Lung microvascular endothelial cell (primary cell): ENCODE results near the gene GGCX. TPM values are rescaled to one million over a fixed set of nuclear protein-coding genes. Genes with fewer than 3 reads are reported as not detected.
"Not testable (repeated sequence)": the region's sequence is repeated elsewhere in the genome, so short reads cannot be mapped to it uniquely, and the experiment has no call there.

Source experiments
- DNase-seq, 2 donors: peaks; one replicate each; pipeline versions ENCODE4 v3.0.0 to v3.0.0-alpha.2; 2010; ENCODE audit warnings: low read depth in 2 of 2
- total RNA-seq: library from RNA; depleted of rRNA; stranded (reverse); fragments of >200 nt; gene quantifications from 2 replicates; pipeline ENCODE4 v1.2.1, GENCODE V29; 2014

Gene GGCX
- total RNA-seq, 1 donor from 2014 or later = 31.9 TPM

DNA sequence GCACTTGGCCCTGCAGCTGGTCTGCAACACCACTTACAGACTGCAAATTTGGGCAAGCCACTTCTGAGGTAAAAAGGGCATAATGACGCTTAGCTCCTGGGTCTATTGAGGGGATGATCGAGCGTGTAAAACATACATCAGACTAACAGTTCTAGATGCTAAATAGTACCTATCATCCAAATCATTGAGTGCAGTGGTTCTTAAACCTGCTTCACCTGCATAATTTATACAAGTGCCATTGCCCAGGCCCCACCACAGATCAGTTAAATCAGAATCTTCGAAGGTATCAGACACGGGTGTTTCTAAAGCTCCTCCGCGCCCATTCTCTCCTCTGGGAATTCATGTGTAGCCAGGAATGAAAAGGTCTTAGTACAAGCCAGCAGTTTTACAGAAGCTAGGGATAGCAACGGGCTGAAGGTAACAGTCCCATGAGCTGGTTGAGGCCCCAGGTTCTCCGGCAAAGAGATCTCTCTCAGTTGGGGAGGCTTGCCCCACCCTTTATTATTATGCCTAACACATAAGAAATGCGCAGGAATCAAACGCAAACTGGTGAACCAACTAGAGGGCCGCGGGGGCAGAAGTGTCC lies 33.5 kb upstream of the GGCX start:
- no peak for DNase-seq

DNA sequence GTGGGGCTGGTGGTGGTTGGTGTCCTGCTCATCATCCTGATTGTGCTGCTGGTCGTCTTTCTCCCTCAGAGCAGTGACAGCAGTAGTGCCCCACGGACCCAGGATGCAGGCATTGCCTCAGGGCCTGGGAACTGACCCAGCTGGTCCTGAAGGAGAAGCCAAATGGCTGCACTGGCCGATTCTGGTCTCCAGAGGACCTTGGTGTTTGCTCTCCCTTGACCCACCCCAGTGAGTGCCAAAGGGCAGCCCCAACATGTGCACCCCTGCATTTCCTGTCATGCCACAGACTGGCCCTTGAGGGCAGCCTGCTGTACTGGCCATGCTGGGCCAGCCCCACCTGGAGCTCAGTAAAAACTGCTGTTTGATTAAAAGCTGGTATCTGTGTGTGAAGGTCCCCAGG lies 31.7 kb upstream of the GGCX start:
- no peak for DNase-seq

DNA sequence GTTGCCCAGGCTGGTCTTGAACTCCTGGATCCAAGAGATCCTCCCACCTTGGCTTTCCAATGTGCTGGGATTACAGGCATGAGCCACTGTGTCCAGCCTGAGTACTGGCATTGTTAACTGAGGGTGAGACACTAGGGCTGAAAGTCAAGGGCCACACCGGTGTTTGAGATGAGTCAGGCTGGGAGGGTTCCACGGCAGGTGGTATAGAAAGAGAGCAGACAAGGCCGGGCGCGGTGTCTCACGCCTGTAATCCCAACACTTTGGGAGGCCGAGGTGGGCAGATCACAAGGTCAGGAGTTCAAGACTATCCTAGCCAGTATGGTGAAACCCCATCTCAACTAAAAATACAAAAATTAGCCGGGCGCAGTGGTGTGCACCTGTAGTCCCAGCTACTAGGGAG lies 31.0 kb upstream of the GGCX start:
- not testable (repeated sequence) for DNase-seq

DNA sequence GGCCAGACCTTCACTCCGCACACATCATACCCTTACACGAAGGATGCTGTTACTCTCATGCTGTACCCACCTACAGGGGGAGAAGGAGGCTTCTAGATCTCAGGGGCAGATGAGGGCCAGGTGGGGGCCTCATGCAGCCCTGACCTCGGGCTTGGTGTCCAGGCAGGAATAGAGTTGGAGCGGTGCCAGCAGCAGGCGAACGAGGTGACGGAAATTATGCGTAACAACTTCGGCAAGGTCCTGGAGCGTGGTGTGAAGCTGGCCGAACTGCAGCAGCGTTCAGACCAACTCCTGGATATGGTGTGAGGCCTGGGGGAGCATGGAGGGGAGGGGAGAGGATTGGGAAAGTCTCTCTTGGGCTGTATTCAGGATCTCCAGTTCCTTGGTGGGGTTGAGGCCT lies 30.3 kb upstream of the GGCX start:
- peak; percentile 41 to 73 for DNase-seq

DNA sequence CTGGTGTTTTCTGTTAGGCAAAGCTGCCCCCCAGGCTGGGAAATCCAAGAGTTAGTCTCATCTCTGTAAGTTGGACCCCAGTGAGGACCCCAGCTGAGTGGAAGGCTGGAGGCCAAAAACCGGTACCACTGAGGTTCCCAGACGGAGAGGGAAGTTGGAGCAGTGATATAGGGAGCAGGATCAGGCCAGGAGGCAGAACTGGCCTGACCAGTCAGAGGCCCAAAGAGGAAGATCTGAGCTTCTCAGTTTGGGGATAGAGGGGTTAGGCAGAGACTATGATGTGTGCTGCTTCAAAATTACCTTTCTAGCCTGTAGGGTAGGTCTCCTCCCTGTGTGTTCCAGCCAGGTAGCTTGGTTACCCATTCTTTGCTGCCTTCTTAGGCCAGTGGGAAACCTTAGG lies 29.7 kb upstream of the GGCX start:
- DNase-seq = no peak

DNA sequence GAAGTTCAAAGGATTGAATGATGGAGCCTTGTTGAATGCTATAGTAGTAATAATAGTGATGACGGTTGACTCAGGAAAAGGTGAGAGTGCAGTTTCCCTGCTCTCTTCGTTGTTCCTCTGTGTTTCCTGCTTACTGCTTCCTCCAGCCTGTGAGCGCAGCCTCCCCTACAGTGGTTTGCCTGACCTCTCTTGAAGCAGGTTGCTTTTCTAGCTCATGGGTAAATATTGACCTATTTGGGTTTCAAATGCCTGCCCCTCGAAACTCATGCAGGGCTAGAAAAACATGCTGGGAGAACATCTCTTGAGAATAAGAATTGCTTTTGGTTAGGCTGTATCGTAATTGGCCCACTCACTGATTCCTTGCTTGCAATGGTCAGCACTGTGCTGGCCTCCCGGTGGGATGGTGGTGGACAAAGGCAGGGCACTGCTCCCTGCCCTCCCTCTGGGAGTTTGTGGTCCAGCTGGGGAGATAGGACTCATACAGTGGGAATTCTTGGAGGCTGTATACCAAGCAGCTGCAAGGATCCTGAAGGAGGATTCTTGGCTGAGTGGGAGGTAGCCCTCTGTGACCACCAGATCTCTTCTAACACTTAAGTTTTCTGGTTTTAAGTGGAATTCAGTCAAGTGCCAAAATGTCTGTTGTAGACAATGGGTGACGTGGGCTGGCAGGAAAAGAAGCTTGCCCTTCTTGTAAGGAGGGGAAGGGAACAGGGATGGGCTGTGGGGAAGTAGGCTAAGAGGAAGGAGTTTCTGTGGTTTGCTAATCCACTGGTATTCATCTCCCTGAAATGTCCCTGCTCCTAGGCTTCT lies 28.9 kb upstream of the GGCX start:
- DNase-seq = peak; percentile 88 to 90

DNA sequence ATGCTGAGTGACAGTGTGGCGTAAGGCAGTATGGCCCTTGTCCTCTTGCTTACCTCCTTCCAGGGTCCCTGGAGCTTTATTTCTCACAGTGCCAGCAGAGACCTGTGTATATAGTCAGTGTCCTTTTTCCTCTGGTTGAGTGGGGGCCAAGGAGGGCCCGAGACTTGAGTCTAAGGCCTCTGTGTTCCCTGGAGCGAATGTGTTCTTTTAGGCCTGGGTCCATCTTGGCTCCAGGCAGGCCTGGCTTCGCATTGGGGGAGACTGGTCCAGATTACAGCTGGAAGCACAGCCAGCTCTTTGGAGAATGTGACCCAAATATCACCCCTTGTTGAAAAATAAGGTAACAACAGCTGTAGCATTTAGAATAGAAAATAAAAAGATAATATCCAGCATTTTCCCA lies 27.9 kb upstream of the GGCX start:
- DNase-seq = no peak

DNA sequence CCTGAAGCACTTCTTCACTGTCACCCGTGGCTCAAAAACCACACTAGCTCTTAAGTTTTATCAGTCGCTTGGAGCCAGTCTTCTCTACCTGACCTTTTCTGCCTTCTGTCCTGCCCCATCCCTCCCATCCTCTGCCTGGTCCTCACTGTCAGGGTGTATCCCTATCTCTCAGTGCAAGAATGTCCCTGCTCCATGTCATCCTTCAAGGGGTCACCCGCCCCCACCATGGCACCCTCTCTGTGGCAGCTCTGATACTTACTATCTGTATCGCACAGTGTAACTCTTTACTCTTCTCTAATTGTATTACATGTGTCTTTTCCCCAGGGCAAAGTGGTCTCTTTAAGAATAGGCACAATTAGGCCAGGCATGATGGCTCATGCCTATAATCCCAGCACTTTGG lies 27.4 kb upstream of the GGCX start:
- no peak for DNase-seq

DNA sequence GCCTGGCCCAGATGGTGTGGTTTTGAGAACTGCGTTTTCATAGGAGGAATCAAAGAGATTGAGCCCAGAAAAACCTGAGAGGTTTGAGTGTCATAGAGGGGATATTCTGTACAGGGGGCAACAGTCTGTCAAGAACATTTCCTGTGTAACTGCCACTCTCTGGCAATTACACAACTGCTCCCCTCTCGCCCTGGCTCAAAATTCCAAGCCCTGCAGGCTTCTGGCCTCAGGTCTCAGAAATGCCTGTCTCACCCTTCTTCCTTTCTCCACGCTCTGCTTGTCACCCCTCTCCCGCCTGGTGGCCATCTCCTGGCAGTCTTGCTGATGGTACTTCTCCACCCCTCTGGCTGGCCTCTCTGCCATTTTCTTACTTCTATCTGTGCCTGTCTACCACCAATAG lies 26.9 kb upstream of the GGCX start:
- DNase-seq = no peak

DNA sequence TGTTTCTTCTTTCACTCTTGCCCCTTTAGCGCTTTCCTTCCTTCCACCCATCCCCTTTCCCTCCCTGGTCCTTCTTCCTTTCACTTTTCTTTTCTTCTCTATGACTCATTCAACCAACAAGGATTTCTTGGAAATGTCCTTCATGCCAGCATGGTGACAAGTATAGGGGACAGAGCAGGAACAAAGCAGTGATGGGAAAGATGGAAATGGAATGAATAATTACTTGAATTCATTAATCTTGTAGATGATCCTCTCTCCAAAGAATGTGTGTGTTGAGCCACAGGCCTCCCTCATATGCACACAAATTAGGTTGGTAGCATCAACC lies 24.4 kb upstream of the GGCX start:
- peak in 1 of 2 donors; percentile 46 for DNase-seq

DNA sequence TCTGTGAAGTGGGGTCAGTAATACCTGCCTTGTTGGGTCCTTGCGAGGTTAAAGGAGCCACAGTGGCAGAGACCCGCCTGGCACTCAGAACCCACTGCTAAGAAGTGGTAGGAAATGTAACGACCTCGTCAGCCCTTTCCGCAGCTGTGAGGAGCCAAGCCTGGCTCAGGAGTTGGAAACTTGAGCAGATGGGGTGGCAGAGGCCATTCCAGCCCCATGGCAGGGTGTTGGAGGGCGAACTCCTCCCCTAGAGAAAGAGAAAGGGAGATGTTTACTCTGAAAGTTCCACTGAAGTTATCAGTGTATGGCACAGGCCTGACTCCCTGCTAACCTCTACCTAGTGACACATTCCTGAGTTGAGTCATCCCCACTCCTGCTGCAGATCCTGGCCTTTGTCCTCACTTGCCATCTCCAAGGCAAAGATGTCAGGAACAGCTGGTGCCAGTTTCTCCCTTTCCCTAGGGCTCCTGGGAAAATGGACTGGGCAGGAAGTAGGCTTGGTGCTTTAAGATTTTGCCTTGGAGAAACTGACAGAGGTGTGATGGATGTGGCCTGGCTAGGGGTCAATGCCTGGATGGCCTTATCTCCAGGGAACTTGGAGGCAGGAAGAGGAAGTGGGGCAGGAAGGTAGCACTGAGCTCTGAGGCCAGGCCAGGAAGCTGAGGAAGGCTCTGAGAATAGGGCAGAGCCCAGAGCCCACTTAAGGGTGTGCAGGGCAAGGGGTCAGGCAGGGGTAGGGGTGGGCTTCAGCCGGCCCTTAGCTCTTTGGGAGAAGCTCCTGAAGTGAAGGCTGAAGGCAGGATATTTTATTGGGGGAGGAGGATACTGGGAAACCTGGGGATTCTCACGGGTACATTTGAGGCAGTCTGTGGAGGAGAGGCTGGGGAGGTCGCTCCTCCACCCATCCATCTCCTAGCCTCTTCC lies 23.8 kb upstream of the GGCX start:
- peak; percentile 73 to 81 for DNase-seq

DNA sequence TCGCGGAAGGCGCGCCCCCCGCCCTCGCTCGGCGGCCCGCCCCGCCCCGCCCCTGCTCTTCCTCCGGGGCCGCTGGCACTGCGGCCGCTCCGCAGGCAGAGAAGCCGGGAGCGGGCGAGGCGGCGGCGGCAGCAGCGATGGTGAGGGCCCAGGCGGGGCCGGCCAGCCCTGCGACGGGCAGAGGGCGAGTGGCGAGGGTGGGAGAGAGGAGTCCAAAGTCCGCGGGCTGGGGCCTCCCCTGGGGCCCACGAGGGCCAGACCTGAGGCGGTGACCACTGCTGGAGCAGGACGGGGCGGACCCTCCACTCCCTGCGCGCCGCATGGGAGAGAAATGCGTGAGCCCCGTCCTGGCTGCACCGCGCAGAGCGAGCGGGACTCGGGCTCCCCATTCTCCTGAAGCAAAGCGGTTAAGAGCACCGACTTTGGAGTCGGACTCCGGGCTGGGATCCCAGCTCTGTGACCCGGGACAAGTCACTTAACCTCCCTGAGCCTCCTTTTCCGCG lies 23.1 kb upstream of the GGCX start, which contains the start of gene VAMP5:
Gene VAMP5 (plus strand): TSS at position 78 of the 503 bp plus-strand sequence. CDS start 60 bp downstream, at position 138.
- DNase-seq = peak; percentile 38 to 52

DNA sequence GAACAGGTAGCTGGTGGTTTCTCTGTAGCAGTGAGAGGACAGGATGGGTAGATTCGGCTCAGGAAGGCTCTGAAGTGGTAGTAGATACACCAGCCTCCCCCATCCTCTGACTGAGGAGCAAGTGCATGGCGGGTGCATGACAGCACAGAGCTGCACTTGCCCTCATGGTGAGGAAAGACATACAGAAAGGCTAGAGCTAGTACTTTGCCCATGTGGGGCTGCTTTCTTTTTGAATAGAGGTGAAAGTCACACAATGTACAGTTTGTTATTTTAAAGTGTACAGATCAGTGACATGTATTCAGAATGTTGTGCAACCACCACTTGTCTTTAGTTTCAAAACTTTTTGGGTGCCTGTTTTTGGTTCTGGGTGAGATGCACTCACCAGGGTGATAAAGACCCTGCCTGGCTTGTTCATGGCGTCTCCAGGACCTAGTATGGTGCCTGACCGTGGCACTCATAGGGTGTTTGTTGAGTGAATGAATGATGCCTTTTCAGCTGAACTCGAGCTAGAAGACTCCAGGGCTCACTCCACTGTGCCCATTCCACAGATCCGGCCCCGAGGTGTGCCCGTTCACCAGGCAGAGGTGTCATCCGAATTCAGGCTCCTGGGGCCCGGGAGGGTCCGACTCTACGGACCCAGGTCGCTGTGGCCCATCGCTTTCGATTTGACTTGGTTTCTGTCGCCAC lies 22.5 kb upstream of the GGCX start:
- no peak for DNase-seq

DNA sequence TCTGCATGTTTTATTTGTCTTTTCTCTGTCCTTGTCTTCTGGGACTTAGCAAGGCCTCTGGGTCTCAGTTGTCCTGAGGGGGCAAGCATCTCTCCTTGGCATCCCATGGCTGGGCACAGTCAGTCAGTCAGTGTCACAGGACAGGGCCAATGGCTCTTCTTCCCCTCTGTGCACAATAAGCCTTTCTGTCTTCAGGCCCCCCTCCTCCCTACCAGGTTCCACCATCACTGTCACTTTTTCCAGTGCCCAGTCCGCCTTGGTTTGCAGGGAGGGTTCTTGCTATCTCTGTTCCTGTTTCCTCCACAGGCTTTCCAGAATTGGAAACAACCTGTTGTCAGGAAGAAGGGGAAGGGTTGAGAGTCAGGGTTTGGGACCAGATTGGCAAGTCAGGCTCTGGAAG lies 21.2 kb upstream of the GGCX start:
- no peak for DNase-seq

DNA sequence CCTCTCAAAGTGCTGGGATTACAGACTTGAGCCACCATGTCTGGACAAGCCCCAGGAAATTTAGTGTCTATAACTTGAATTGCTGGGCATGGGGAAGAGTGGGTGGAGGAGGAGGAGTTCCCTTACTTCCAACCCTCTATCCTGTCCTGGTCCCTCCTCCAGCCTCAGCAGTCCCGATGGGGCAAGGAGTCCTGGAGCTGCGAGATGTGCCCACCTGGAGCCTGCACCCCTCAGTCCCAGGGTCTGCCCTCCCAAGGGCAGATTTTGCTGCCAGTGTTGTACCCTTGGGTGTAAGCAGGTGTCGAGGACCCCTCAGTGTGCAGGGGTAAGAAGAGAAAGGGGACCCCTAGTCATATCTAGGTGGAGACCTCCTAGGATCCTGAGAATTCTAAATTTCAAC lies 18.9 kb upstream of the GGCX start:
- DNase-seq = no peak

DNA sequence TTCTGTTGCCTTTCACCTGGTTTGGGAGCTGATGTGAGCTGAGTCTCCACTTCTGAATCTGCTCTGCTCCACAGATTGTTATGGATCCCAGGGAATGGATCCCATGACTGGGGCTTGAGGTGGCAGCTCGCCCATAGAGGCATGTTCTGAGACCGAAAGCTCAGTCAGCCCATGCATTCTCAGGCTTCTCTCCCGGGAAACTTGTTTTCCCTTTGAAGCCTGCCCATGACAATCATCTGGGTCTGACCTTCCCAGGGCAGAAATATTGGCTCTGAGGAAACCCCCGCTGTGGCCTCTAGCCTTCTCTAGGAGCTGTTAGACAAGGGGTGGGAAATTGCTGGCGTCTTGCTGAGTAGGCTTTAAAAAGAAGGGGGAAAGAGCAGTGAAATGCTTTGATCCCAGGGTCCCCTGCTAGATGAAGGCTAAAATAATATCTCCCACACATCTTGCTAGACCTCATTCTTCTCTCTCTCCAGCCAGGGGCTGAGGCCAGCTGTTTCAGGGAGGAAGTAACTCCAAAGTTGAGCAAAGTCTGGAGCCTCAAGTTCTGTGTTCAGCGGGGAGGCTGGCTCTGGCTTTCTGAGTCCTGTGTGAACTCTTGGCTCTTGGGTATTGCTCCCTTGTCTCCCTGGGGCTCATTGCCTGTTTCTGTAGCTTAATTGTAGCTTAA lies 18.1 kb upstream of the GGCX start:
- no peak for DNase-seq

DNA sequence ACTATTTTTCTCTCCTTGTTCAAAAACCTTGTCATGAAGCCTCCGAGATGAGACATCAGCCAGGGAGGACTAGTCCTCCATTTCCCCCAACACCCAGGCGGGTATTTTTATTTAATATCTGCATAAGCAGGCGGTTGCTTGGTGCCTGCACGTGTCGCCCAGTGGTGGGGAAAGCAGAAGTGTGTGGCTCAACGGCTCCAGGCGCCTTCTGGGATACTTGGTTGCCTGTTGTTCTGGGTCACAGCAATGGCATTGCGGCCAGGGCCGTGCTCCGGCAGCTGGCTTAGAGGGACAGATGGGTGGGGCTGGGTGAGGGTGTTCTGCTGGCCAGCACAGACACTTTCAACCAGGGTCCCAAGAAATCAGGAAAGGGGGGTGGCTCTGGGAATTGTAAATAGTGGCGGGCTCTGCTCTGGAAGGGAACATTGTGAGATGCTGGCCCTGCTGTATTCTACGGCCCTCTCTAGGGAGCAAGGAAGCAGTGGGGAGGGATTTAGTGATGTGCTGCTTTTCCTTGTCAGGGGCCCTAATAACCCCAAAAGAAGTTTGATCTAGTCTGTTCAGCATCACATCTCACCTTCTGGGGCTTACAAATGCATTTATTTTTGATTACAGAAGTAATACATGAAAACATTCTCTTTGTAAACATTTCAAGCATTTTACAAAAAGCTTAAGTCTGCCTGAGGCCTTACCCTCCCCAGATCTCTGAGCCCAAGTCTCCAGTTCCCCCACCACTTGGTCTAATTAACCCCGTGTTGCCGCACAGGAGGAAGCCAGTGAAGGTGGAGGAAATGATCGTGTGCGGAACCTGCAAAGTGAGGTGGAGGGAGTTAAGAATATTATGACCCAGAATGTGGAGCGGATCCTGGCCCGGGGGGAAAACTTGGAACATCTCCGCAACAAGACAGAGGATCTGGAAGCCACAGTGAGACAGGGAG lies 17.2 kb upstream of the GGCX start:
- no peak for DNase-seq

DNA sequence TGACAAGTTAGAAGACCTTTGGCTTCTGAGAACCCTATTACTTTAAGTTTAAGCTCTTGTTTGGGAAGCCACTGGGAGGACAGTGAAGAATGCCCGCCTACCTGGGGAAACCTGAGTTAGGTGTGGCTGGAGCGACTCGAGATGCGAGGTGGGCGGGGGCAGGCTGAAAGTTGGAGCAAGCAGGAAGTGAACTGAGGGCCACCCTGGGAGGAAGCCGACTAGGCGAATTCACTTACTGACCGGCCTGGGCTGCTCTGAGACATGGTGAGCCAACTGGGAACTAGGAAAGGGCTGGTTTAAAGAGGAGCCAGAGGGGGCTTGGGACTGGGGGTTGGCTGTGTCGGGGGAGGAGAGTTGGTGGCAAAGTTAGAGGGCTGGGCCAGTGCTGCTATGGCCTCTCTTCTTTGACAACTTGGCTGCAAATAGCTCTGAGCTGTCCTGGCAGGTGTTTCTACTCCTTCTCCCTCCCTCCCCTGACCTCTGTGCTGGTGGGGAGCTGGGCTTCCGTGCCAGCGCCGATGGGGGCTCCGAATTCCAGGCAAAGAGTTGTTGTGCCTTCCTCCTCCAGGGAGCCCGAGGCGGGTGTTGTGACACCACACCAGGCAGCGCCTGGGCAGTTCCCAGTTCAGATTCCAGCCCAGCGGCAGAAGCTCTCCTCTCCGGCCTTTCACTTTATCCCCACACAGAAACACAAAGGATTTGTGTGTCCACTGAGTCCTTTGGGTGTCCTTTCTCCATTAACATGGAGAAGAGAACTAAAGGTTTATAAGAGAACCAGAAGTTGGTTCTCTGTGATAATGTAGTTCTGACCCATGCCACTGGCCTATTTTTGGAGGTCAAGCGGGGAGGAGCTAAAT lies 16.3 kb upstream of the GGCX start, which contains the start of gene VAMP8:
Gene VAMP8 (plus strand): TSS at position 201 of the 857 bp plus-strand sequence. CDS start 61 bp downstream, at position 262.
- no peak for DNase-seq

DNA sequence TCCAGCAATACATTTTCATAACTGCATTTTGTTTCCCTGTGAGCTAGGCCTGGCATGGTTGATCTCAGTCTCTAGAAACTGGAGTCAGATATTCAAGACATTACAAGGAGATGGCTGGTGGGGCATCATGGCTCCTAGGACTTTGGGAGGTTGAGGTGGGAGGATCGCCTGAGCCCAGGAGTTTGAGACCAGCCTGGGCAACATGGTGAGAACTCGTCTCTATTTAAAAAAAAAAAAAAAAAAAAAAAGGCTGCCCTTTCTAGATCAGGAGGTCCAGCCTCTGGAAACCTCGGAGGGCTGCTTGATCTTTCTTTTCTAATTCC lies 15.7 kb upstream of the GGCX start:
- DNase-seq = no peak
